Lung (tissue), 12 donors: ENCODE data around the gene DHCR24. TPM values are rescaled to one million over a fixed set of nuclear protein-coding genes. Genes with fewer than 3 reads are reported as not detected.

ENCODE experiments used
- ATAC-seq: fragments of 200-7000 bp; cut with Tn5 transposase; one replicate; pipeline ENCODE4 v1.9.1; 2020; ENCODE audit warnings: moderate number of reproducible peaks; ENCODE audit not compliant: insufficient read depth, low FRiP score
- DNase-seq, 3 donors: peaks; one replicate each; pipeline ENCODE4 v3.0.0-alpha.2; 2013 to 2017
- H3K27ac ChIP-seq, 2 donors: one replicate each; pipeline ENCODE4 v1.5.1; 2013; ENCODE audit warnings: mild to moderate bottlenecking in 2 of 2, moderate library complexity in 2 of 2, control low read depth in 1 of 2, inconsistent platforms in 1 of 2, low read depth in 1 of 2, low read length in 1 of 2
- H3K27me3 ChIP-seq, 3 donors: one replicate each; pipeline ENCODE4 v1.5.1; 2013; ENCODE audit warnings: low read length in 2 of 3; ENCODE audit not compliant: control insufficient read depth in 3 of 3, insufficient read depth in 3 of 3
- H3K36me3 ChIP-seq, 4 donors: one replicate each; pipeline ENCODE4 v1.5.1; 2013; ENCODE audit warnings: low read length in 4 of 4, mild to moderate bottlenecking in 1 of 4, moderate library complexity in 1 of 4; ENCODE audit not compliant: control insufficient read depth in 4 of 4, insufficient read depth in 4 of 4
- H3K4me1 ChIP-seq, 5 donors: one replicate each; pipeline ENCODE4 v1.5.1; 2013; ENCODE audit warnings: low read length in 5 of 5, mild to moderate bottlenecking in 2 of 5, moderate library complexity in 1 of 5; ENCODE audit not compliant: control insufficient read depth in 5 of 5, insufficient read depth in 5 of 5
- H3K4me3 ChIP-seq: one replicate; pipeline ENCODE4 v1.5.1; 2013; ENCODE audit warnings: mild to moderate bottlenecking, control low read depth, moderate library complexity
- H3K9ac ChIP-seq, 2 donors: one replicate each; pipeline ENCODE4 v1.5.1; 2013; ENCODE audit warnings: low read length in 2 of 2, control low read depth in 1 of 2; ENCODE audit not compliant: insufficient read depth in 1 of 2
- H3K9me3 ChIP-seq, 4 donors: one replicate each; pipeline ENCODE4 v1.5.1; 2013; ENCODE audit warnings: low read length in 3 of 4, mild to moderate bottlenecking in 1 of 4, moderate library complexity in 1 of 4; ENCODE audit not compliant: control insufficient read depth in 4 of 4, insufficient read depth in 3 of 4
- CTCF ChIP-seq: IDR thresholded peaks from 2 replicates; pipeline ENCODE4 v1.5.1; 2012; ENCODE audit warnings: mild to moderate bottlenecking; ENCODE audit errors: control extremely low read depth, extremely low read depth
- WGBS, 2 donors: extraction: QIAGEN DNeasy Blood & Tissue Kit; methylation state at CpG; one replicate each; pipeline ENCODE4 v1.1.7; 2013; 5-methylcytosine and 5-hydroxymethylcytosine counted together
- polyA plus RNA-seq, 2 donors: library from polyadenylated mRNA; stranded (reverse); fragments of 200-250 nt; gene quantifications; one replicate each; pipeline ENCODE4 v1.2.1, GENCODE V29; 2013
- total RNA-seq, 2 donors: library from RNA; depleted of rRNA in 1 of 2; stranded (reverse); fragments of >200 nt in 1 of 2; gene quantifications; one replicate each; pipeline ENCODE4 v1.2.1, GENCODE V29; 2014 to 2021
- donor health status: control.
- donor health status: control.
- donor health status: Bipolar disorder and iron deficiency.
- donor health status: healthy.
- donor health status: DM: yes; HTN: yes; CAD: no.

Gene DHCR24
- total and polyA plus RNA-seq, 4 donors: 269 to 735 (median 436) TPM

DNA sequence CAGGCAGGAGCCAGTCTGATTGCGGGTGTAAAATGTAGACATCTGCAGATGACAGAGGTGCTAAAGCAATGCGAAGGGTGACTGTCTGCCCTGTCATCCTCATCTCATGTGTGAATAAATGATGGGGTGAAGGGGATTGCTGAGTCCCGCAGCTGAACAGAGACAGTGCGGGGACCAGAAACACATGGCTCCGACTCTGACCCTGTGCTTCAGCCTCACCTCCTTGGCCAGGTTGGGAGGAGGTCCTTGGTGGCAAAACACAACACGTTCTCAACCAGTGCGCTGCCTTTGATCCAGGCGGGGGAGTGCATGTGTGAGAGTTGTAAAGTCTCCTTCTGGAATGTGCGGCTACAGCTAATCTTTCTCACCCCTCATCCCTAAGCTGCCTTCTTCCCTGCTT lies 53.9 kb downstream of the DHCR24 start:
- Histone ChIP-seq H3K27me3 (no peaks in the 10 kb centered on the region), H3K9ac (no peak overlapping the region), H3K4me1 (peaks cover 0 to 6% (median 0%) of the 10 kb centered on the region in 5 donors), H3K27ac (no peak overlapping the region), H3K36me3 (no peaks in the 10 kb centered on the region), H3K9me3 (peaks cover 0 to 5% (median 2%) of the 10 kb centered on the region in 4 donors), H3K4me3 (no peak overlapping the region)
- no peak for DNase-seq
- TF ChIP-seq CTCF: no peak
- 84 to 95% methylated on average over 9 of the region's 9 CpGs for WGBS, 2 donors
- ATAC-seq: no peak

- 90 to 95% methylated on average over 4 of the region's 4 CpGs for WGBS, 2 donors
- DNase-seq (no peak), ATAC-seq (no peak)
- peaks cover 0 to 7% (median under 1%) of the 10 kb centered on the region in 4 donors for H3K9me3 ChIP-seq
- H3K27ac ChIP-seq: no peak overlapping the region
- TF ChIP-seq CTCF: no peak
- H3K36me3 ChIP-seq: no peaks in the 10 kb centered on the region
- no peak overlapping the region for H3K9ac ChIP-seq
- H3K4me3 ChIP-seq: no peak overlapping the region
- H3K4me1 ChIP-seq: no peaks in the 10 kb centered on the region
- H3K27me3 ChIP-seq: no peaks in the 10 kb centered on the region
Observed at GRCh38 chr1:54826226-54826816, 60.7 kb downstream of the DHCR24 start.

DNA sequence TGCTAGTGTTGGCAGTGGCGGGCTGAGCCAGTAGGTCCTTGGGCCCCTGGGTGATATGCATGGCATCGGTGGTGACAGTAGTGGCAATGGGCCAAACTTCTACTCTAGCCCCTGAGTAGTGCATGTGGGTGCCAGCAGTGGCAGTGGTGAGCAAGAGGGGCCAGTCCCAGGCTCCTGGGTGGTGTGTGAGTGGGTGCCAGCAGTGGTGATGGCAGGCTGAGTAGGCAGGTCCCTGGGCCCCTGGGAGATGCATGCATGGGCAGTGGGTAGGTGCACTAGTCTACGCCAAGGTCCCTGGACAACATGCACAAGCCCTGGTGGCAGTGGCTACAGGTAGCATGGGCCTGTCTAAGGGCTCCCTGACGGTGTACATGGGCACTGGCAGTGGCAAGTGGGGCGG lies 61.3 kb downstream of the DHCR24 start:
- DNase-seq (no peak), ATAC-seq (no peak)
- WGBS, 2 donors: 92 to 98% methylated on average over 5 of the region's 5 CpGs

More for the DNA sequence above, 61.3 kb downstream of the DHCR24 start:
- H3K27me3 ChIP-seq: no peaks in the 10 kb centered on the region
- no peaks in the 10 kb centered on the region for H3K36me3 ChIP-seq
- no peak overlapping the region for H3K9ac ChIP-seq
- no peak overlapping the region for H3K27ac ChIP-seq
- no peak for TF ChIP-seq CTCF
- H3K9me3 ChIP-seq: peaks cover 0 to 7% (median under 1%) of the 10 kb centered on the region in 4 donors
- H3K4me1 ChIP-seq: no peaks in the 10 kb centered on the region
- no peak overlapping the region for H3K4me3 ChIP-seq
